ENCODE measurements around the gene SPTLC2.

- TF ChIP-seq CTCF (IDR thresholded peaks at IDR 0.05): no peak
- TF ChIP-seq POLR2A (IDR thresholded peaks at IDR 0.05): no peak
- no peak for TF ChIP-seq POLR2AphosphoS5 (IDR thresholded peaks at IDR 0.05)
- no peak for TF ChIP-seq EP300 (IDR thresholded peaks at IDR 0.05; ENCODE audit: low read depth)
Measured at GRCh38 chr14:77509366-77509765, 107.1 kb downstream of the SPTLC2 start.
